ENCODE results near the gene LARGE2. TPM values are rescaled to one million over a fixed set of nuclear protein-coding genes. Genes with fewer than 3 reads are reported as not detected.
A peak's percentile ranks its signal among the peaks of the same experiment; 100 is the strongest.

LARGE2 gene
- total and polyA plus RNA-seq, 2 of the 13 experiments (the other 11 are each of a cell fraction or from before 2014, with no cell fraction given), result 8.5 to 21.6 TPM

GRCh38 chr11:45921561-45922424 lies 663 bp upstream of the LARGE2 start (continued):
- TF ChIP-seq ZNF597 (CRISPR knock-in tag; IDR thresholded peaks at IDR 0.05) (no peak), ZFAT (CRISPR knock-in tag; conservative IDR thresholded peaks at IDR 0.05) (no peak), GATAD1 (CRISPR knock-in tag; IDR thresholded peaks at IDR 0.05) (no peak), SSRP1 (CRISPR knock-in tag; IDR thresholded peaks at IDR 0.05) (no peak), ATRX (CRISPR knock-in tag; IDR thresholded peaks at IDR 0.05; ENCODE audit: borderline replicate concordance) (no peak), ZUFSP (CRISPR knock-in tag; IDR thresholded peaks at IDR 0.05; ENCODE audit: borderline replicate concordance) (no peak), ETV6 (CRISPR knock-in tag; conservative IDR thresholded peaks at IDR 0.05) (no peak), ZNF512 (CRISPR knock-in tag; IDR thresholded peaks at IDR 0.05) (no peak), ZNF777 (CRISPR knock-in tag; IDR thresholded peaks at IDR 0.05) (no peak), RERE (CRISPR knock-in tag; IDR thresholded peaks at IDR 0.05; ENCODE audit: low read depth) (no peak), ZNF557 (CRISPR knock-in tag; IDR thresholded peaks at IDR 0.05) (0 out of 2 replicates have a peak, but pooled peaks have one; percentile 41), ZNF550 (CRISPR knock-in tag; IDR thresholded peaks at IDR 0.05; ENCODE audit: borderline replicate concordance) (0 out of 2 replicates have a peak, but pooled peaks have one; percentile 13), E2F5 (CRISPR knock-in tag; conservative IDR thresholded peaks at IDR 0.05) (no peak), TBX3 (IDR thresholded peaks at IDR 0.05; ENCODE audit: borderline replicate concordance) (peak; percentile 9; the same call in 1 of the 2 replicates), TBX2 (CRISPR knock-in tag; IDR thresholded peaks at IDR 0.05; ENCODE audit: borderline replicate concordance) (peak; percentile 81), MAZ (IDR thresholded peaks at IDR 0.05; ENCODE audit: borderline replicate concordance, low read depth, low read length) (no peak), MAZ (CRISPR knock-in tag; IDR thresholded peaks at IDR 0.05; ENCODE audit: low read depth) (peak; percentile 86), ZNF468 (CRISPR knock-in tag; IDR thresholded peaks at IDR 0.05) (no peak)

All from HepG2 (cell line).